ENCODE results near the gene KIF11. TPM values are rescaled to one million over a fixed set of nuclear protein-coding genes. Genes with fewer than 3 reads are reported as not detected.

The KIF11 gene
- polyA plus RNA-seq, 2 of the 4 experiments (the other 2 are of a cell fraction): 32.5 to 38.7 TPM

DNA sequence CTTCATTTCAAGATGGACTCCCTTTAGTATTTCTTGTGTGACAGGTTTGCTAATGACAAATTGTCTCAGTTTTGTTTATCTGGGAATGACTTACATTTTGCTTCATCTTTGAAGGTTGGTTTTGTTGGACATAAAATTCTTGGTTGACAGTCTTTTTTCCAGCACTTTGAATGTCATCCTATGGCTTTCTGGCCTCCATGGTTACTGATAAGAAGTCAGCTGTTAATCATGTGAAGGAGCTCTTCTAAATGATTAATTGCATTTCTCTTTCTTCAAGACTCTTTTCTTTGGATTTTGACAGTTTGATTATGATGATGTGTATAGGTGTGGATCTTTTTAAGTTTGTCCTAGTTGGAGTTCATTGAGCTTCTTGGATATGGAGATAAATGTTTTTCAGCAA lies 69.9 kb downstream of the KIF11 start:
- peaks cover 8% of the 10 kb centered on the region; the same call in 1 of the 3 replicates for H3K9me3 ChIP-seq
- ChIA-PET POLR2A (no interaction called here), CTCF (no interaction called here)
- no peaks in the 10 kb centered on the region for H3K4me1 ChIP-seq
- no peak overlapping the region for H3K4me3 ChIP-seq
- FAIRE-seq: peak; percentile 49
- DNase-seq (ENCODE audit: low read depth in 1 of 2, low spot score in 1 of 2): peak in 1 of 2 experiments; percentile 23
- H3K4me2 ChIP-seq: no peak overlapping the region
- TF ChIP-seq SMC3 (IDR thresholded peaks at IDR 0.05) (no peak), MYC (IDR thresholded peaks at IDR 0.05; ENCODE audit: borderline replicate concordance, low read length) (no peak), BCL3 (IDR thresholded peaks at IDR 0.05) (no peak), CBX2 (IDR thresholded peaks at IDR 0.05; ENCODE audit: borderline replicate concordance, low read depth) (no peak), KDM1A (IDR thresholded peaks at IDR 0.05; ENCODE audit: low read depth) (no peak), CEBPB (IDR thresholded peaks at IDR 0.05) (no peak), FOXS1 (CRISPR knock-in tag; IDR thresholded peaks at IDR 0.05) (no peak), POLR2A (IDR thresholded peaks at IDR 0.05; ENCODE audit: low read length) (no peak), EP300 (IDR thresholded peaks at IDR 0.05) (no peak), CHD4 (IDR thresholded peaks at IDR 0.05; ENCODE audit: borderline replicate concordance) (no peak), FOSB (CRISPR knock-in tag; IDR thresholded peaks at IDR 0.05) (no peak), CHD2 (IDR thresholded peaks at IDR 0.05; ENCODE audit: low read length, partially characterized antibody) (no peak), HEYL (CRISPR knock-in tag; IDR thresholded peaks at IDR 0.05) (no peak), FOSL2 (IDR thresholded peaks at IDR 0.05) (no peak), FOSL2 (CRISPR knock-in tag; IDR thresholded peaks at IDR 0.05) (no peak), RNF2 (IDR thresholded peaks at IDR 0.05; ENCODE audit: borderline replicate concordance, low read depth) (no peak), MAFK (IDR thresholded peaks at IDR 0.05; ENCODE audit: partially characterized antibody) (no peak), POLR2AphosphoS2 (conservative IDR thresholded peaks at IDR 0.05; ENCODE audit: low read length) (no peak), TP53 (CRISPR knock-in tag; IDR thresholded peaks at IDR 0.05) (no peak)
- TF ChIP-seq, protein P1, sequence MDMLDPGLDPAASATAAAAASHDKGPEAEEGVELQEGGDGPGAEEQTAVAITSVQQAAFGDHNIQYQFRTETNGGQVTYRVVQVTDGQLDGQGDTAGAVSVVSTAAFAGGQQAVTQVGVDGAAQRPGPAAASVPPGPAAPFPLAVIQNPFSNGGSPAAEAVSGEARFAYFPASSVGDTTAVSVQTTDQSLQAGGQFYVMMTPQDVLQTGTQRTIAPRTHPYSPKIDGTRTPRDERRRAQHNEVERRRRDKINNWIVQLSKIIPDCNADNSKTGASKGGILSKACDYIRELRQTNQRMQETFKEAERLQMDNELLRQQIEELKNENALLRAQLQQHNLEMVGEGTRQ (IDR thresholded peaks at IDR 0.05): no peak
- TF ChIP-seq, protein P2, sequence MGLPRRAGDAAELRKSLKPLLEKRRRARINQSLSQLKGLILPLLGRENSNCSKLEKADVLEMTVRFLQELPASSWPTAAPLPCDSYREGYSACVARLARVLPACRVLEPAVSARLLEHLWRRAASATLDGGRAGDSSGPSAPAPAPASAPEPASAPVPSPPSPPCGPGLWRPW (IDR thresholded peaks at IDR 0.05): no peak
- H3K27ac ChIP-seq: no peak overlapping the region
- no peak for ATAC-seq

- FAIRE-seq (no peak), ATAC-seq (no peak), DNase-seq (ENCODE audit: low read depth in 1 of 2, low spot score in 1 of 2) (no peak)
- no peak overlapping the region for H3K4me3 ChIP-seq
- CTCF ChIA-PET: interaction anchor here (0.7 to 1.4 kb wide), 2 partner anchors 17 to 35 kb away, joined by 3 to 4 read pairs; no protein-coding TSS in a partner anchor
- POLR2A ChIA-PET: no interaction called here
- no peak for TF ChIP-seq CHD4 (IDR thresholded peaks at IDR 0.05; ENCODE audit: borderline replicate concordance)
- peak; percentile 91 for TF ChIP-seq MAFK (IDR thresholded peaks at IDR 0.05; ENCODE audit: partially characterized antibody)
- H3K4me2 ChIP-seq: no peak overlapping the region
- H3K9me3 ChIP-seq: peaks cover 8% of the 10 kb centered on the region; the same call in 1 of the 3 replicates
- H3K27ac ChIP-seq: no peak overlapping the region
- H3K4me1 ChIP-seq: no peaks in the 10 kb centered on the region
These were observed 71.4 kb downstream of the KIF11 start for GRCh38 chr10:92664322-92664721.

DNA sequence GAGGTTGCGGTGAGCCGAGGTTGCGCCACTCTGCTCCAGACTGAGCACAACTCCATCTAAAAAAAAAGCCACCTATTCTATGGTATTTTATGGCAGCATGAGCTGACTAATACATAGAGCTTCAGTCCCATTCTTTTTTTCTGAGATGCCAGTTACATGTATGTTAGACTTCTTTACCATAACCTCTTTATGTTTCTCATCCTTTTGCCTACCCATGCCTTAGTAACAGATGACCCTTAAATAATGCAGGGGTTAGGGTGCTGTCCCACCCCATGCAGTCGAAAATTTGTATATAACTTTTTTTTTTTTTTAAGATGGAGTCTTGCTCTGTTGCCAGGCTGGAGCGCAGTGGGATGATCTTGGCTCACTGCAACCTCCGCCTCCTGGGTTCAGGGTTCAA lies 74.1 kb downstream of the KIF11 start:
- no peak overlapping the region for H3K27ac ChIP-seq
- peaks cover 8% of the 10 kb centered on the region; the same call in 1 of the 3 replicates for H3K9me3 ChIP-seq
- H3K4me2 ChIP-seq: no peak overlapping the region
- POLR2A ChIA-PET: no interaction called here
- no peaks in the 10 kb centered on the region for H3K4me1 ChIP-seq
- TF ChIP-seq CBX8 (IDR thresholded peaks at IDR 0.05) (no peak), CTCF (IDR thresholded peaks at IDR 0.05) (no peak), CHD2 (IDR thresholded peaks at IDR 0.05; ENCODE audit: low read length, partially characterized antibody) (no peak), MYC (IDR thresholded peaks at IDR 0.05; ENCODE audit: borderline replicate concordance, low read length) (no peak), ZNF302 (CRISPR knock-in tag; IDR thresholded peaks at IDR 0.05) (no peak), SMC3 (IDR thresholded peaks at IDR 0.05) (no peak), CBX2 (IDR thresholded peaks at IDR 0.05; ENCODE audit: borderline replicate concordance, low read depth) (no peak), JUNB (IDR thresholded peaks at IDR 0.05) (no peak), NFE2L2 (conservative IDR thresholded peaks at IDR 0.05; ENCODE audit: low read length) (no peak)
- no peak for DNase-seq (ENCODE audit: low read depth in 1 of 2, low spot score in 1 of 2)
- no peak overlapping the region for H3K4me3 ChIP-seq
- CTCF ChIA-PET: no interaction called here
- WGBS (ENCODE audit: missing lambda C conversion rate): 89% methylated on average over 6 of the region's 6 CpGs
- FAIRE-seq: no peak
- ATAC-seq: no peak

Data from A549 (cell line).